ENCODE data around the gene ITFG1. TPM values are rescaled to one million over a fixed set of nuclear protein-coding genes. Genes with fewer than 3 reads are reported as not detected.

The ITFG1 gene
- total and polyA plus RNA-seq, 9 of the 15 experiments (the other 6 are each of a cell fraction or from before 2014, with no cell fraction given) = 17.1 to 83.5 (median 35.8) TPM

DNA sequence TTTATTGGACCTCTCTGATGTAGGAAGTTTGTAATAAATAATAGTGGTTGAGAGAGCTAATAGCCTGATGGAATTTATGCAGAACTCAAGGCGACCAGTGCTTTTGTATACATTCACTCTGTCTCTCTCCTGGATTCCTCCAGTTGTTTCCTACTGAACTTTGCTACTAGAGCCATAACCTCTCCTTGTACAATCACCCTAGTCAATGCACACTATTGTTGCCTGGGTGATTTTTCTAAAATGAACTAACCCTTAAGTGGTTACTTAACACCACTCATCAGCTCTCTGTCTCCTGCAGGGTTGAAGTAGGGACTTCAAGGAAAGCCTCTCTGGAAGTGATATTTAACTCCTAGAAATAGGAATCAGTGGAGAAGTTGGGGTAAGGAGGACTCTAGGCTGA, 9.9 kb upstream of the ITFG1 start:
- WGBS (ENCODE audit: insufficient coverage, low coverage, missing lambda C conversion rate) = 100% methylated on average over 1 of the region's 1 CpG
- Histone ChIP-seq H3K36me3 (ENCODE audit: control insufficient read depth, insufficient read depth, low read length) (peaks cover 30% of the 10 kb centered on the region; the same call in 1 of the 3 replicates), H4K20me1 (replicated peaks; ENCODE audit: control insufficient read depth, insufficient read depth, low read length) (no peaks in the 10 kb centered on the region), H3K4me1 (replicated peaks in 1 of 2; ENCODE audit: control insufficient read depth in 2 of 2, insufficient read depth in 2 of 2, low read length in 2 of 2) (peaks cover 0 to 28% of the 10 kb centered on the region in 2 experiments; a peak in 4 of 5 replicates), H3K79me2 (ENCODE audit: control insufficient read depth, insufficient read depth, low read length) (peaks cover 97% of the 10 kb centered on the region), H3K9me3 (replicated peaks; ENCODE audit: control insufficient read depth, insufficient read depth, low read depth, low read length) (no peaks in the 10 kb centered on the region), H3K27ac (ENCODE audit: extremely low read depth, low read depth, low read length) (no peak overlapping the region), H3K4me3 (no peak overlapping the region), H2AFZ (ENCODE audit: low read depth, low read length) (no peak overlapping the region), H3K27me3 (ENCODE audit: control insufficient read depth in 2 of 2, insufficient read depth in 2 of 2, low read length in 2 of 2) (no peaks in the 10 kb centered on the region), H3K9ac (ENCODE audit: insufficient read depth in 1 of 2, low read depth in 2 of 2, low read length in 2 of 2) (no peak overlapping the region), H3K4me2 (ENCODE audit: insufficient read depth, low read length) (no peak overlapping the region), H3K9me1 (ENCODE audit: control insufficient read depth, insufficient read depth, low read length) (no peaks in the 10 kb centered on the region)
- DNase-seq (ENCODE audit: extremely low read depth in 1 of 4, low spot score in 3 of 4) (no peak), FAIRE-seq (no peak), ATAC-seq (no peak)
- intact Hi-C loops (cut with micrococcal nuclease) = no loop called here
- in situ Hi-C loops (cut with MboI) = no loop called here
- CTCF ChIA-PET (ENCODE audit: low intra/inter-chr PET ratio) = no interaction called here
- BruUV-seq (replicated peaks) = no TSS peak
- POLR2A ChIA-PET = interaction anchor here (0.8 kb wide), 1 partner anchor 11 kb away, joined by 3 read pairs; no protein-coding TSS in a partner anchor
- TF ChIP-seq, protein P1, sequence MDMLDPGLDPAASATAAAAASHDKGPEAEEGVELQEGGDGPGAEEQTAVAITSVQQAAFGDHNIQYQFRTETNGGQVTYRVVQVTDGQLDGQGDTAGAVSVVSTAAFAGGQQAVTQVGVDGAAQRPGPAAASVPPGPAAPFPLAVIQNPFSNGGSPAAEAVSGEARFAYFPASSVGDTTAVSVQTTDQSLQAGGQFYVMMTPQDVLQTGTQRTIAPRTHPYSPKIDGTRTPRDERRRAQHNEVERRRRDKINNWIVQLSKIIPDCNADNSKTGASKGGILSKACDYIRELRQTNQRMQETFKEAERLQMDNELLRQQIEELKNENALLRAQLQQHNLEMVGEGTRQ (CRISPR knock-in tag; IDR thresholded peaks at IDR 0.05) = no peak
- TF ChIP-seq, protein P2, sequence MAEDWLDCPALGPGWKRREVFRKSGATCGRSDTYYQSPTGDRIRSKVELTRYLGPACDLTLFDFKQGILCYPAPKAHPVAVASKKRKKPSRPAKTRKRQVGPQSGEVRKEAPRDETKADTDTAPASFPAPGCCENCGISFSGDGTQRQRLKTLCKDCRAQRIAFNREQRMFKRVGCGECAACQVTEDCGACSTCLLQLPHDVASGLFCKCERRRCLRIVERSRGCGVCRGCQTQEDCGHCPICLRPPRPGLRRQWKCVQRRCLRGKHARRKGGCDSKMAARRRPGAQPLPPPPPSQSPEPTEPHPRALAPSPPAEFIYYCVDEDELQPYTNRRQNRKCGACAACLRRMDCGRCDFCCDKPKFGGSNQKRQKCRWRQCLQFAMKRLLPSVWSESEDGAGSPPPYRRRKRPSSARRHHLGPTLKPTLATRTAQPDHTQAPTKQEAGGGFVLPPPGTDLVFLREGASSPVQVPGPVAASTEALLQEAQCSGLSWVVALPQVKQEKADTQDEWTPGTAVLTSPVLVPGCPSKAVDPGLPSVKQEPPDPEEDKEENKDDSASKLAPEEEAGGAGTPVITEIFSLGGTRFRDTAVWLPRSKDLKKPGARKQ (CRISPR knock-in tag; IDR thresholded peaks at IDR 0.05) = no peak
- TF ChIP-seq MEIS2 (IDR thresholded peaks at IDR 0.05; ENCODE audit: partially characterized antibody) = no peak
- no peak for TF ChIP-seq POLR2AphosphoS5 (IDR thresholded peaks at IDR 0.05; ENCODE audit: control insufficient read depth, insufficient read depth, low read depth, low read length)
- no peak for TF ChIP-seq ZNF766 (CRISPR knock-in tag; conservative IDR thresholded peaks at IDR 0.05)
- no peak for TF ChIP-seq ZNF121 (CRISPR knock-in tag; conservative IDR thresholded peaks at IDR 0.05)
- no peak for TF ChIP-seq ZNF124 (CRISPR knock-in tag; IDR thresholded peaks at IDR 0.05)
- TF ChIP-seq, protein P3, sequence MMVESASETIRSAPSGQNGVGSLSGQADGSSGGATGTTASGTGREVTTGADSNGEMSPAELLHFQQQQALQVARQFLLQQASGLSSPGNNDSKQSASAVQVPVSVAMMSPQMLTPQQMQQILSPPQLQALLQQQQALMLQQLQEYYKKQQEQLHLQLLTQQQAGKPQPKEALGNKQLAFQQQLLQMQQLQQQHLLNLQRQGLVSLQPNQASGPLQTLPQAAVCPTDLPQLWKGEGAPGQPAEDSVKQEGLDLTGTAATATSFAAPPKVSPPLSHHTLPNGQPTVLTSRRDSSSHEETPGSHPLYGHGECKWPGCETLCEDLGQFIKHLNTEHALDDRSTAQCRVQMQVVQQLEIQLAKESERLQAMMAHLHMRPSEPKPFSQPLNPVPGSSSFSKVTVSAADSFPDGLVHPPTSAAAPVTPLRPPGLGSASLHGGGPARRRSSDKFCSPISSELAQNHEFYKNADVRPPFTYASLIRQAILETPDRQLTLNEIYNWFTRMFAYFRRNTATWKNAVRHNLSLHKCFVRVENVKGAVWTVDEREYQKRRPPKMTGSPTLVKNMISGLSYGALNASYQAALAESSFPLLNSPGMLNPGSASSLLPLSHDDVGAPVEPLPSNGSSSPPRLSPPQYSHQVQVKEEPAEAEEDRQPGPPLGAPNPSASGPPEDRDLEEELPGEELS (CRISPR knock-in tag; IDR thresholded peaks at IDR 0.05; ENCODE audit: borderline replicate concordance) = no peak
- TF ChIP-seq BACH1 (tag; IDR thresholded peaks at IDR 0.05) = no peak
- TF ChIP-seq EP400 (IDR thresholded peaks at IDR 0.05) = no peak
- TF ChIP-seq, protein P4, sequence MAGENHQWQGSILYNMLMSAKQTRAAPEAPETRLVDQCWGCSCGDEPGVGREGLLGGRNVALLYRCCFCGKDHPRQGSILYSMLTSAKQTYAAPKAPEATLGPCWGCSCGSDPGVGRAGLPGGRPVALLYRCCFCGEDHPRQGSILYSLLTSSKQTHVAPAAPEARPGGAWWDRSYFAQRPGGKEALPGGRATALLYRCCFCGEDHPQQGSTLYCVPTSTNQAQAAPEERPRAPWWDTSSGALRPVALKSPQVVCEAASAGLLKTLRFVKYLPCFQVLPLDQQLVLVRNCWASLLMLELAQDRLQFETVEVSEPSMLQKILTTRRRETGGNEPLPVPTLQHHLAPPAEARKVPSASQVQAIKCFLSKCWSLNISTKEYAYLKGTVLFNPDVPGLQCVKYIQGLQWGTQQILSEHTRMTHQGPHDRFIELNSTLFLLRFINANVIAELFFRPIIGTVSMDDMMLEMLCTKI (IDR thresholded peaks at IDR 0.05; ENCODE audit: partially characterized antibody) = no peak
- TF ChIP-seq ZFX (CRISPR knock-in tag; IDR thresholded peaks at IDR 0.05) = no peak
- TF ChIP-seq CCNT2 (IDR thresholded peaks at IDR 0.05; ENCODE audit: borderline replicate concordance, extremely low read depth, insufficient read length, low read depth, low read length) = no peak
- TF ChIP-seq RBFOX2 (IDR thresholded peaks at IDR 0.05; ENCODE audit: low read depth, low read length) = no peak
- TF ChIP-seq, protein P5, sequence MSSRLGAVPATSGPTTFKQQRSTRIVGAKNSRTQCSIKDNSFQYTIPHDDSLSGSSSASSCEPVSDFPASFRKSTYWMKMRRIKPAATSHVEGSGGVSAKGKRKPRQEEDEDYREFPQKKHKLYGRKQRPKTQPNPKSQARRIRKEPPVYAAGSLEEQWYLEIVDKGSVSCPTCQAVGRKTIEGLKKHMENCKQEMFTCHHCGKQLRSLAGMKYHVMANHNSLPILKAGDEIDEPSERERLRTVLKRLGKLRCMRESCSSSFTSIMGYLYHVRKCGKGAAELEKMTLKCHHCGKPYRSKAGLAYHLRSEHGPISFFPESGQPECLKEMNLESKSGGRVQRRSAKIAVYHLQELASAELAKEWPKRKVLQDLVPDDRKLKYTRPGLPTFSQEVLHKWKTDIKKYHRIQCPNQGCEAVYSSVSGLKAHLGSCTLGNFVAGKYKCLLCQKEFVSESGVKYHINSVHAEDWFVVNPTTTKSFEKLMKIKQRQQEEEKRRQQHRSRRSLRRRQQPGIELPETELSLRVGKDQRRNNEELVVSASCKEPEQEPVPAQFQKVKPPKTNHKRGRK (tag; IDR thresholded peaks at IDR 0.05) = no peak
